Measurements from ENCODE around the gene NPTX2.
"Not testable (repeated sequence)": the region's sequence is repeated elsewhere in the genome, so short reads cannot be mapped to it uniquely, and the experiment has no call there.

Gene NPTX2

GRCh38 chr7:98569691-98570337 lies 47.3 kb upstream of the NPTX2 start:
- Histone ChIP-seq H4K20me1 (ENCODE audit: insufficient read depth, low read length) (no peaks in the 10 kb centered on the region), H2AFZ (ENCODE audit: low read depth, low read length) (no peak overlapping the region), H3K4me1 (ENCODE audit: insufficient read depth, low read length) (no peaks in the 10 kb centered on the region), H3K36me3 (ENCODE audit: insufficient read depth, low read length) (no peaks in the 10 kb centered on the region), H3K4me2 (ENCODE audit: insufficient read depth, low read length) (no peak overlapping the region), H3K9me3 (ENCODE audit: insufficient read depth, low read length, severe bottlenecking) (no peaks in the 10 kb centered on the region), H3K9ac (ENCODE audit: low read depth, low read length) (no peak overlapping the region), H3K27ac (ENCODE audit: low read length) (no peak overlapping the region), H3K79me2 (ENCODE audit: insufficient read depth, low read length) (no peaks in the 10 kb centered on the region), H3K27me3 (ENCODE audit: insufficient read depth, low read length, poor library complexity) (peaks cover 4% of the 10 kb centered on the region), H3K4me3 (ENCODE audit: low read depth in 1 of 2, low read length in 2 of 2) (no peak overlapping the region)
- ATAC-seq (ENCODE audit: insufficient read depth, low read depth) (no peak), DNase-seq (no peak)
- no peak for TF ChIP-seq EZH2 (IDR thresholded peaks at IDR 0.05; ENCODE audit: borderline replicate concordance, low read depth, low read length, severe bottlenecking)
- no peak for TF ChIP-seq CTCF (IDR thresholded peaks at IDR 0.05; ENCODE audit: borderline replicate concordance, extremely low read depth, low read length, poor library complexity, severe bottlenecking)

- no peak for DNase-seq
Measured at GRCh38 chr7:98571006-98571405, 46.1 kb upstream of the NPTX2 start.

GRCh38 chr7:98571986-98572385 lies 45.1 kb upstream of the NPTX2 start:
- no peaks in the 10 kb centered on the region for H4K20me1 ChIP-seq (ENCODE audit: insufficient read depth, low read length)
- H3K79me2 ChIP-seq (ENCODE audit: insufficient read depth, low read length), result no peaks in the 10 kb centered on the region
- ATAC-seq (ENCODE audit: insufficient read depth, low read depth) (no peak), DNase-seq (no peak)
- no peaks in the 10 kb centered on the region for H3K36me3 ChIP-seq (ENCODE audit: insufficient read depth, low read length)
- H2AFZ ChIP-seq (ENCODE audit: low read depth, low read length), result no peak overlapping the region
- no peaks in the 10 kb centered on the region for H3K4me1 ChIP-seq (ENCODE audit: insufficient read depth, low read length)
- no peak overlapping the region for H3K9ac ChIP-seq (ENCODE audit: low read depth, low read length)
- H3K9me3 ChIP-seq (ENCODE audit: insufficient read depth, low read length, severe bottlenecking), result peaks cover 11% of the 10 kb centered on the region
- no peak overlapping the region for H3K27ac ChIP-seq (ENCODE audit: low read length)
- no peak overlapping the region for H3K4me2 ChIP-seq (ENCODE audit: insufficient read depth, low read length)
- no peak for TF ChIP-seq EZH2 (IDR thresholded peaks at IDR 0.05; ENCODE audit: borderline replicate concordance, low read depth, low read length, severe bottlenecking)
- TF ChIP-seq CTCF (IDR thresholded peaks at IDR 0.05; ENCODE audit: borderline replicate concordance, extremely low read depth, low read length, poor library complexity, severe bottlenecking), result no peak
- H3K4me3 ChIP-seq (ENCODE audit: low read depth in 1 of 2, low read length in 2 of 2), result no peak overlapping the region
- H3K27me3 ChIP-seq (ENCODE audit: insufficient read depth, low read length, poor library complexity), result peaks cover 3% of the 10 kb centered on the region

More at GRCh38 chr7:98571006-98571405, 46.1 kb upstream of the NPTX2 start:
- Histone ChIP-seq H3K4me2 (ENCODE audit: insufficient read depth, low read length) (no peak overlapping the region), H3K36me3 (ENCODE audit: insufficient read depth, low read length) (no peaks in the 10 kb centered on the region), H4K20me1 (ENCODE audit: insufficient read depth, low read length) (no peaks in the 10 kb centered on the region), H3K9ac (ENCODE audit: low read depth, low read length) (no peak overlapping the region), H3K4me3 (ENCODE audit: low read depth in 1 of 2, low read length in 2 of 2) (no peak overlapping the region), H3K9me3 (ENCODE audit: insufficient read depth, low read length, severe bottlenecking) (peaks cover 3% of the 10 kb centered on the region), H2AFZ (ENCODE audit: low read depth, low read length) (no peak overlapping the region), H3K27me3 (ENCODE audit: insufficient read depth, low read length, poor library complexity) (peaks cover 4% of the 10 kb centered on the region), H3K79me2 (ENCODE audit: insufficient read depth, low read length) (no peaks in the 10 kb centered on the region), H3K27ac (ENCODE audit: low read length) (no peak overlapping the region), H3K4me1 (ENCODE audit: insufficient read depth, low read length) (no peaks in the 10 kb centered on the region)
- ATAC-seq (ENCODE audit: insufficient read depth, low read depth), result no peak
- TF ChIP-seq EZH2 (IDR thresholded peaks at IDR 0.05; ENCODE audit: borderline replicate concordance, low read depth, low read length, severe bottlenecking), result no peak
- no peak for TF ChIP-seq CTCF (IDR thresholded peaks at IDR 0.05; ENCODE audit: borderline replicate concordance, extremely low read depth, low read length, poor library complexity, severe bottlenecking)

- ATAC-seq (ENCODE audit: insufficient read depth, low read depth); H2AFZ ChIP-seq (ENCODE audit: low read depth, low read length); H3K9ac ChIP-seq (ENCODE audit: low read depth, low read length); H3K36me3 ChIP-seq (ENCODE audit: insufficient read depth, low read length); H3K79me2 ChIP-seq (ENCODE audit: insufficient read depth, low read length); H3K27me3 ChIP-seq (ENCODE audit: insufficient read depth, low read length, poor library complexity); H3K4me2 ChIP-seq (ENCODE audit: insufficient read depth, low read length); H4K20me1 ChIP-seq (ENCODE audit: insufficient read depth, low read length); DNase-seq; H3K27ac ChIP-seq (ENCODE audit: low read length); H3K4me3 ChIP-seq (ENCODE audit: low read depth in 1 of 2, low read length in 2 of 2); H3K4me1 ChIP-seq (ENCODE audit: insufficient read depth, low read length): not testable (repeated sequence)
- peaks cover 11% of the 10 kb centered on the region for H3K9me3 ChIP-seq (ENCODE audit: insufficient read depth, low read length, severe bottlenecking)
Measured at GRCh38 chr7:98572716-98573115, 44.4 kb upstream of the NPTX2 start.
